Stimulated activated CD8-positive, alpha-beta memory T cell treated with anti-CD3 and anti-CD28 coated beads, Interleukin-7, amount 100 ng/mL, for 48 hours (primary cell): ENCODE measurements around the gene COL8A2.

Experiments
- DNase-seq, 2 donors: peaks; one replicate each; pipeline ENCODE4 v3.0.0-alpha.2; 2020; ENCODE audit warnings: low read depth in 1 of 2; ENCODE audit errors: extremely low read depth in 1 of 2

COL8A2 gene

GRCh38 chr1:36157973-36158826 lies 33.2 kb upstream of the COL8A2 start:
- no peak for DNase-seq

GRCh38 chr1:36157115-36157903 lies 32.3 kb upstream of the COL8A2 start:
- DNase-seq = no peak

- DNase-seq = peak in 1 of 2 donors; percentile 50
Observed at GRCh38 chr1:36156329-36157114, 31.5 kb upstream of the COL8A2 start.

GRCh38 chr1:36155408-36156328 lies 30.6 kb upstream of the COL8A2 start, which contains the start of gene MAP7D1:
TSS of gene MAP7D1 (plus strand) at chr1:36156160. CDS start at chr1:36156418, 258 bp downstream.
- peak; percentile 63 to 66 for DNase-seq

- no peak for DNase-seq
Observed at GRCh38 chr1:36154765-36155407, 29.9 kb upstream of the COL8A2 start.

GRCh38 chr1:36154335-36154734 lies 29.3 kb upstream of the COL8A2 start:
- DNase-seq = no peak

GRCh38 chr1:36153476-36153875 lies 28.5 kb upstream of the COL8A2 start:
- DNase-seq = no peak

GRCh38 chr1:36151845-36152203 lies 26.8 kb upstream of the COL8A2 start:
- DNase-seq = no peak

GRCh38 chr1:36151134-36151844 lies 26.3 kb upstream of the COL8A2 start:
- no peak for DNase-seq

GRCh38 chr1:36150296-36151133 lies 25.5 kb upstream of the COL8A2 start:
- DNase-seq = peak; percentile 66 to 80

GRCh38 chr1:36149973-36150295 lies 24.9 kb upstream of the COL8A2 start:
- DNase-seq = no peak

GRCh38 chr1:36149237-36149972 lies 24.4 kb upstream of the COL8A2 start, which contains the start of gene TRAPPC3:
TSS of gene TRAPPC3 (minus strand) at chr1:36149486. CDS start at chr1:36149378, 108 bp downstream.
- DNase-seq = peak; percentile 98 to 100

- DNase-seq = peak in 1 of 2 donors; percentile 45
Observed at GRCh38 chr1:36148821-36149236, 23.8 kb upstream of the COL8A2 start.

GRCh38 chr1:36144413-36144812 lies 19.4 kb upstream of the COL8A2 start:
- DNase-seq = no peak

- DNase-seq = no peak
Observed at GRCh38 chr1:36143424-36143823, 18.4 kb upstream of the COL8A2 start.

- DNase-seq = no peak
Observed at GRCh38 chr1:36142121-36142520, 17.1 kb upstream of the COL8A2 start.

- no peak for DNase-seq
Observed at GRCh38 chr1:36139521-36139920, 14.5 kb upstream of the COL8A2 start.
